22Rv1 (cell line): ENCODE data around the gene TOR4A.

ENCODE experiments used
- CTCF ChIP-seq: fragments of 450-650 bp; IDR thresholded peaks from 2 replicates; pipeline ENCODE4 v1.5.1; 2017; ENCODE audit warnings: mild to moderate bottlenecking
- ZFX ChIP-seq: fragments of 450-650 bp; IDR thresholded peaks from 2 replicates; pipeline ENCODE4 v1.6.1; 2017; ENCODE audit warnings: antibody characterized with exemption, borderline replicate concordance

- TF ChIP-seq CTCF (peak; percentile 26; the same call in 1 of the 2 replicates), ZFX (no peak)
These were observed 49.5 kb upstream of the TOR4A start for GRCh38 chr9:137227853-137228505.
